Vagina (tissue), 2 donors: Measurements from ENCODE around the gene APLF.

Experiments used
- CTCF ChIP-seq, 3 experiments: fragments of 450-650 bp in 2 of 3; fragments of 200-600 bp in 1 of 3; sonication (generic) in 1 of 3; IDR thresholded peaks; one replicate each; pipeline ENCODE4 v1.5.1; 2017 to 2019; ENCODE audit warnings: antibody characterized with exemption in 3 of 3, mild to moderate bottlenecking in 2 of 3, moderate library complexity in 2 of 3
- POLR2A ChIP-seq, 2 donors: fragments of 450-650 bp; IDR thresholded peaks; one replicate each; pipeline ENCODE4 v1.6.1; 2017; ENCODE audit warnings: antibody characterized with exemption in 2 of 2, mild to moderate bottlenecking in 2 of 2, moderate library complexity in 2 of 2

- TF ChIP-seq POLR2A (IDR thresholded peaks at IDR 0.05) (no peak), CTCF (IDR thresholded peaks at IDR 0.05) (no peak)
Measured at GRCh38 chr2:68562934-68563333, 95.5 kb downstream of the APLF start.
